ENCODE measurements around the gene FANK1.

Gene FANK1

DNA sequence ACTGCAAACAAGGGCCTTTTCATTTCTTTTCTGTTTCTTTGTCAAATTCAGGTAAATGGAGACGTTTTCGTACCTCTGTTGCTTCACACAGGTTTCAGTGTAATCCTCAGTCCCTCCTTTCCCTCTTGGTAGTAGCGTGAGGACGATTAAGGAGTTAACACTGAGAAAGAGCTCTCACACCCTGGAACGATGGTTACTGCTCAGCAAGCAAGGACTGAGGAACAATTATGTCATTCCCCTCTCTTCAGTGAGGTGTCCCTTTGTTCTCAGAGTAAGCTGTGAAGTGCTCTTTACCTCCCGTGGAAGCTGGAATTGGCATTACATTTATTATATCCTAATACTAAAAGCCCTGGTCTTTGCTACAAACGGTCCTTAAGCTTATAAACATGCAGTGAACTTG lies 95.9 kb downstream of the FANK1 start:
- no peak for DNase-seq

GRCh38 chr10:125994601-125995000 lies 98.2 kb downstream of the FANK1 start:
- DNase-seq, result no peak

DNA sequence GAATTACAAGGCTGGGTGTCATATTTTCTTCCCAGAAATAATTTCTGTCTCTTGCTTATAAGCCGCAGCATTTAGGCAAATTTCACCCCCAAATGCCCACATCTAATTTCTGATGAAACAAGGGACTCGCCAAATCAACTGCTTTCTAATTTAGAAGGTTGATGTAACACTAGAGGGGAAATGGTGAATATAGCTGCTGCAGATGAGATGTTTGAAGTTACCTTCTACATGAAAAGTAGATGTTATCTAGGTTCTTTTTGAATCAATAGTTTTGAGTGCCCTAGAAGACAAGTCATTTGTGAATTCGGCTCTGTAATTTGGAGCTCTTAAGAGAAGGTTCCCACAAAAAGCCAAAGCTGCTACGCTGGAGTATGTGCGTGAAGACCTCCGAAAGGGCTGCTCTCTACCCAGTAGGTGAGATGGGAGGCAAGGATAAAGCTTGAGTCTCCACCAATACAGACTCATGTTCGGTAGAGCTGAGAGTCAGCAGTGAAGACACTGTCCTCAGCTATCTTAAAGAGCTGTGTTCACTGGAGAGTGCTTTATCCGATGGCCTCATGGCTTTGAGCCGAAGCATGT lies 99.5 kb downstream of the FANK1 start:
- DNase-seq, result no peak

- no peak for DNase-seq
Observed at GRCh38 chr10:125997586-125997985, 101.2 kb downstream of the FANK1 start.

DNA sequence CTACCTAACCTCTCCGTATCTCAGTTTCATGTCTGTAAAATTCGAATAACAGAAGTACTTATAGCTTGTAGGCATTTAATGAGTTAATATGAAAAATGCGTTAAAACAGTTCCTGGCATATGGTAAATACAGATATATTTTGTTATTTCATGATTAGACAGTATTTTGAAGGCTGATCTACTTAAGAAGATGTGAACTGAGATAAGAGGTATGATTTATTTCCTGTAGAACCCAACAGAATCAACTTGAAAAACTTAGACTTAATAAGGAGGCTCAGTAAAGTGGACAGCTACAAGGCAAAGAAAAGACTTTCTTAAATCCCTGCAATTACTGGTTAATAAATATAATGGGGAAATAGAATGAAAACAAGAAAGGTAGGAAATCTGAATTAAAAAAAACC lies 103.3 kb downstream of the FANK1 start:
- no peak for DNase-seq

DNA sequence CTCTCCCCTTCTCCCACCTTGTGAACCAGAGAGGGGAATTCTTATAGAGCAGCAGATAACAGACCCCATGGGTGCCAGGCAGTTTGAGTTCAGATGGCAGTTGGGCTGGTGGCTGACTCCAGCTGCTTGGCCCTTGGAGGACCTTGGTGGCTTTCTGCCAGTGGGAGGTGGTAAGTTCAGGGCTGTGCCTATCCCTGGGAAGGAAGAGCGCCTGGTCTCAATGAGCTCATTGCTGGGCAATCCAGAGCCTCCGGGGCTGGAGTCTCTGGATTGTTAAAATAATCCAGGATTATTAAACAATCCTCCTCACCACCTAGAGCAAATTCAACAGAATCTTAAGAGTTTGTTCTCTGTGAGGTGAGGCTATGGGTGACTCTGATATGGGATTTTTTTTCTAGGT lies 105.2 kb downstream of the FANK1 start:
- DNase-seq, result no peak

DNA sequence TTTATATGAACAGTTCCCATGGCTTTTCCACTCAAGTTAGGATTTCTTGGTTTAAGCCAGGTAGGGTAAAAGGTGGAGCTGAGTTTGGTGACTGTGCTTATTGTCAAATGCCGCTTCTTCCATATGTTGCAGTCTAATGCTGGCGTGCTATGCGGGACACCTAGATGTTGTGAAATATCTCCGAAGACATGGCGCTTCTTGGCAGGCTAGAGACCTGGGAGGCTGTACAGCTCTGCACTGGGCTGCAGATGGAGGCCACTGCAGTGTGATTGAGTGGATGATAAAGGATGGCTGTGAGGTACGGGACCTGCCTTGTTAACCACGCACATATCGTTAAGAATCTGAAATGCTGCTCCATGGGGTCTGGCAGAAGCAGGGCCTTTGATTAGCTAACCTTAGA lies 108.4 kb downstream of the FANK1 start:
- DNase-seq, result no peak

DNA sequence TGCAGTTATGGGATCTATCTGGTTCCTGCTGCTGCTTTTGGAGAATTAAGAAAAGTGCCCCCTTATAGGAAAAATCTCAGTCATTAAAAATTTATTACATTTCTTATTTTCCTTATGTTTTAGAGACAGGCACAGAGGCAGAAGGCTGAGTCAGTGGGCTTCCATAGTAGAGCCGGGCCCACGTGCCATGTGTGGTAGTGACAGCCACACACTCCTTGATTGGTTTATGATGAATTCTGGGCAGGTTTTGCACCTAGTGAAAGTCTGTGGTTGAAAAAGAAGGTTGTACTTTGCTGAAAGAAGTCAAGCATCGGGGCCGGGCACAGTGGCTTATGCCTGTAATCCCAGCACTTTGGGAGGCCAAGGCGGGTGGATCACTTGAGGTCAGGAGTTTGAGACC lies 109.9 kb downstream of the FANK1 start:
- DNase-seq, result no peak

- no peak for DNase-seq
Observed at GRCh38 chr10:126006906-126007305, 110.5 kb downstream of the FANK1 start.

DNA sequence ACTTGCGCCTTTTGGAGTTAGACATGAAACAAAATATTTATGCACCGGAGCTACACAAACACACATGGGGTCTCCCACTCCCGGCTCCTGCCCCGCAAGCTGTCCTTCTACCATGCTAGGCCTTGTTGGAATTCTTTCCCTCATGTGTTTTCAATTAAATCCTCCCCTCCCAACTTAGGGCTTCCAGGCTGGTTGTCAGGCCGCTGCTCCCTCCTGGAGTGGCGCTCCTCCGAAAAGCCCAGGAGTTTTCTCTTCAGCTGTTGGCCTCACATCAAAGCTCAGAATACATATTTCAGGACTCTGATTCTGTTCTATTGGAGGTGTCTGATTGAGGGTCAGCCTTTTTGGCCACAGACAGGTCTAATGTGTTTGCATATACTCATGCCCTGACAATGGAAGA lies 113.3 kb downstream of the FANK1 start:
- DNase-seq, result no peak

GRCh38 chr10:126011995-126012394 lies 115.6 kb downstream of the FANK1 start:
- no peak for DNase-seq

- DNase-seq, result no peak
Observed at GRCh38 chr10:126012485-126012884, 116.1 kb downstream of the FANK1 start.

DNA sequence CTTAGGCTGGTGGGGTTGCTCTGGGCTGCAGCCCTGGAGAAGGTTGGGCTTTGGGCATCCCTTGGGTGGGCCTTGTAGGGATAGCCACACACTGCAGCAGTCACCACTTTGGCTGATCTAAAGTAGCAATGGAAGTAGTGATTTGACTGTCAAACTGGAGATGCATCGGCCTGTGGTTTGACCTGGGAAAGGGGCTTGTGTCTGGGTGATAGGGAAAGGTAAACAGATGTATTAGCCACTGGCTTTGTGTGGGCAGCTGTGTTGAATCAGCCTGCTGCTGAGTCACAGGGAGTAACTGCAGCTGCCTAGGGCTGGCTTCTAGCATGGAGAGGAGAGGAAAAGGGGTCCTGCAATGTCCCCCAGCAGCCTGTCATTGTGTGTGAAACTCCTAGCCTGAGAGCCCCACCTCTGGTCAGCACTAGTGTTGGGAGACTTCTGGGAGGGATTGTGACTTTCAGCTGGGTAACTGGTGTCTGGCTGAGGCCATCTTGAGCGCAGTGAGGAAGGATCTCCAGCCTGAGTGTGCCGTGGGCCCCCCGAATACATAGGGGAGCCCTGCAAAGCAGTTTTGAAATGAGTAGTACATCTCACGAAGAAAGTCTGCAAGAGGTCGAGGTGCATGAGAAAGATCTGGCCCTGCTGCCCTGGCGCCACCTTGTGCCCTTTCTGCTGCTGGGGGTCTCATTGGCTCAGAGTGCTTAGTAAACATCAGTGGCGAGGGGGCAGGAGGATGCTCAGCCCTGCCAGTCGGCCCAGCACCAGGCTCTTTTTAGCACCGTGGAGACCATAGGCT lies 117.3 kb downstream of the FANK1 start:
- DNase-seq, result no peak

DNA sequence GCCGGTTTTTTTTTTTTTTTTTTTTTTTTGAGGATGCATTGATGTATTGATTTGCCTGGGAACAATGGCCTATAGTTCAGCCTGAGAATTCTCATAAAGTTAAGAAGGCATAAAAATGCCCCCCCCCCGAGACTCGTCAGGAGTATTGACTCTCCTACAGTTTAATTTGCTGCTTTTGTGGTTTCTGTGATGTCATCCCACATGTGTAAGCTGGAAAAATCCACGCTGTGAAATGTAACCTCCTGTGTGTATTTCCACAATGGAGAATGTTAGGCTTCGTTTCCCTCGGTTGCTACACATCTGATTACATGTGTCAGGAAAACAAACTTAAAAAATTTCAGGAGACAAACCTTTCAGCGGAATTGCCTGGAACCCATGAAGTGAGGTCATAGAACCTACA lies 117.9 kb downstream of the FANK1 start:
- DNase-seq, result no peak

DNA sequence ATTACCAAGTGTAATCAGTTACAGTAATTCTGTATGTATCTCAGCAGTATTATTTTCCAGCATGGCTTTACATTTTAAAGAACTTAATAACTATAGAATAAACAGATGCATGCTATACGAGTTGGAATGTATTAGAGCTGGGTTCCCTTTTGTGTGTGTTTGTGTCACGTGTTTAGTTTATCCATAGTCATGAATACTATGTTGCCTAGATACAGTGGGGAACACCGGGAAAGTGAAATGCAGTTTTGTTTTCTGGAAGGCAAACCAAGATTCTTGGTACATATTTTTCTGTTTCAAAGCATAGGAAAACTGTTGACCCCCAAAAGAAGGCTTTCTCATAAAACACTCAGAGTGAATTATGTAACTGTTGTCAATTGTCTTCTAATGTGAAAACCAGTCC lies 119.0 kb downstream of the FANK1 start:
- DNase-seq, result no peak

DNA sequence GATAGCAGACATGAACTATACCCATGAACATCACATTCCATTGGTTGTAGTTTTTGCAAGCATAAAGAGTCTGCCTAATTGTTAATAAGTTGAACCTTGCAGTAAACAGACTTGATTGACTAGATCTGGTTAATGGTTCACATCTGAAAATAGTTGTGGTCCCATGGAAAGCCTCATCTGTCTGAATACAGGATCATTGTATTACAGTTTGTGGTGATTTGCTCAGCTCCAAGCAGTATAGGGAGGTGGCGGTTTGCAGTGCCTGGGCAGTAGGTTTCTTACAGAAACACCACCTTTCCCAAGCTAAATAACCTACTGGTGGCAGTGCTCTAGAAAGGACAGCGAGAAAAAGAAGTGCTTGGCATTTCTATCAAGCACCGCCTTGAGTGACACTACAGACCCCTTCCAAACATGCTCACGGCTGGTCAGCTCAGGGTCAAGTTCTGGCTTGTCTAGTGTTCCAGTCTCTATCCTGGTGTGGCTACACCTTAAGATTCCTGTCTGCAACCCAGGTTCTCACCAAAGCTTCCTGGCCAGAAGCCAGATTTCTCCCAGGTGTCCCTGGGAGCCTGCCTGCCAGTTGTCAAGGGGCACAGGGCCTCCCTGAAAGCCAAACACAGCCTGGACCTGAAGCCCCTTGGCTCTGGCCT lies 119.9 kb downstream of the FANK1 start:
- DNase-seq, result no peak

GRCh38 chr10:126016882-126017281 lies 120.5 kb downstream of the FANK1 start:
- DNase-seq, result no peak

- no peak for DNase-seq
Observed at GRCh38 chr10:126017961-126018560, 121.7 kb downstream of the FANK1 start.

GRCh38 chr10:126021833-126022500 lies 125.6 kb downstream of the FANK1 start:
- DNase-seq, result no peak

GRCh38 chr10:126022841-126023240 lies 126.5 kb downstream of the FANK1 start:
- DNase-seq, result no peak

- no peak for DNase-seq
Observed at GRCh38 chr10:126027692-126028091, 131.3 kb downstream of the FANK1 start.

- DNase-seq, result no peak
Observed at GRCh38 chr10:126029999-126030398, 133.6 kb downstream of the FANK1 start.

- DNase-seq, result no peak
Observed at GRCh38 chr10:126034586-126034985, 138.2 kb downstream of the FANK1 start.

Measured in C1 segment of cervical spinal cord (tissue), 14 donors.